Neural progenitor cell (in vitro differentiated cells): ENCODE data around the gene MAP2. TPM values are rescaled to one million over a fixed set of nuclear protein-coding genes. Genes with fewer than 3 reads are reported as not detected.

Experiments used
- DNase-seq: peaks from one replicate; pipeline ENCODE4 v3.0.0-alpha.2; 2016; ENCODE audit warnings: low spot score
- H2AFZ ChIP-seq: fragments of 200-600 bp; sonication (generic); replicated peaks from 2 replicates; pipeline ENCODE4 v1.6.1; 2016; ENCODE audit warnings: antibody characterized with exemption
- H3F3A ChIP-seq: fragments of 200-600 bp; sonication (generic); 2 replicates; pipeline ENCODE4 v1.6.1; 2016; ENCODE audit warnings: antibody characterized with exemption, low read depth
- H3K27ac ChIP-seq: fragments of 200-600 bp; sonication (generic); 2 replicates; pipeline ENCODE4 v1.5.1; 2016; ENCODE audit warnings: mild to moderate bottlenecking
- H3K27me3 ChIP-seq: fragments of 200-600 bp; sonication (generic); 2 replicates; pipeline ENCODE4 v1.6.1; 2016; ENCODE audit warnings: mild to moderate bottlenecking, moderate library complexity
- H3K36me3 ChIP-seq: fragments of 200-600 bp; sonication (generic); 2 replicates; pipeline ENCODE4 v1.5.1; 2016
- H3K4me1 ChIP-seq: fragments of 200-600 bp; sonication (generic); 2 replicates; pipeline ENCODE4 v1.6.1; 2016; ENCODE audit warnings: mixed run types
- H3K4me2 ChIP-seq: fragments of 200-600 bp; sonication (generic); 2 replicates; pipeline ENCODE4 v1.6.1; 2016
- H3K4me3 ChIP-seq: fragments of 200-600 bp; sonication (generic); 2 replicates; pipeline ENCODE4 v1.5.1; 2016
- H3K79me2 ChIP-seq: fragments of 200-600 bp; sonication (generic); 2 replicates; pipeline ENCODE4 v1.6.1; 2016; ENCODE audit warnings: low read depth
- H3K9ac ChIP-seq: fragments of 200-600 bp; sonication (generic); 2 replicates; pipeline ENCODE4 v1.6.1; 2016
- H3K9me3 ChIP-seq: fragments of 200-600 bp; sonication (generic); 2 replicates; pipeline ENCODE4 v1.5.1; 2016; ENCODE audit warnings: low read depth
- H4K20me1 ChIP-seq: fragments of 200-600 bp; sonication (generic); 2 replicates; pipeline ENCODE4 v1.6.1; 2016; ENCODE audit warnings: low read depth
- H3K27ac Mint-ChIP-seq: 3 replicates; pipeline ENCODE4 v1.8.0; 2021; ENCODE audit warnings: mixed read lengths
- H3K27me3 Mint-ChIP-seq: 2 replicates; pipeline ENCODE4 v1.8.0; 2022; ENCODE audit warnings: low read depth, mild to moderate bottlenecking, inconsistent platforms, moderate library complexity, mixed read lengths; ENCODE audit not compliant: insufficient read depth
- H3K36me3 Mint-ChIP-seq: 3 replicates; pipeline ENCODE4 v1.8.0; 2021; ENCODE audit warnings: mixed read lengths
- H3K4me1 Mint-ChIP-seq: 3 replicates; pipeline ENCODE4 v1.8.0; 2021; ENCODE audit warnings: mixed read lengths
- H3K4me3 Mint-ChIP-seq: 3 replicates; pipeline ENCODE4 v1.8.0; 2021; ENCODE audit warnings: mild to moderate bottlenecking, moderate library complexity, mixed read lengths
- H3K9me3 Mint-ChIP-seq: 3 replicates; pipeline ENCODE4 v1.8.0; 2020; ENCODE audit warnings: mixed read lengths
- CTCF ChIP-seq: fragments of 200-600 bp; sonication (generic); IDR thresholded peaks from 2 replicates; pipeline ENCODE4 v1.5.1; 2017; ENCODE audit warnings: antibody characterized with exemption, mild to moderate bottlenecking
- EZH2 ChIP-seq: fragments of 200-600 bp; sonication (generic); IDR thresholded peaks from 2 replicates; pipeline ENCODE4 v1.6.1; 2017; ENCODE audit warnings: antibody characterized with exemption, mild to moderate bottlenecking, moderate library complexity
- EZH2phosphoT487 ChIP-seq: fragments of 200-600 bp; sonication (generic); IDR thresholded peaks from 2 replicates; pipeline ENCODE4 v1.6.1; 2017; ENCODE audit warnings: antibody characterized with exemption
- total RNA-seq: library from RNA; depleted of rRNA; stranded (reverse); fragments of >200 nt; gene quantifications from 2 replicates; pipeline ENCODE4 v1.2.3, GENCODE V29; 2015; ENCODE audit warnings: low replicate concordance

Gene MAP2
- total RNA-seq, 1 donor from 2014 or later = 102 TPM

- Histone ChIP-seq H3K36me3 (no peaks in the 10 kb centered on the region), H2AFZ (no peak overlapping the region), H3K4me3 (no peak overlapping the region), H3K27me3 (no peaks in the 10 kb centered on the region), H3K27ac (no peak overlapping the region), H3K9ac (no peak overlapping the region), H3K9me3 (no peaks in the 10 kb centered on the region), H3K4me2 (no peak overlapping the region), H3K4me1 (peaks cover 11% of the 10 kb centered on the region), H4K20me1 (no peaks in the 10 kb centered on the region), H3K79me2 (no peaks in the 10 kb centered on the region), H3F3A (no peaks in the 10 kb centered on the region)
- H3K36me3 Mint-ChIP-seq = peaks cover 18% of the 10 kb centered on the region
- no peak overlapping the region for H3K4me3 Mint-ChIP-seq
- H3K27me3 Mint-ChIP-seq = no peaks in the 10 kb centered on the region
- TF ChIP-seq CTCF = no peak
- TF ChIP-seq EZH2 = no peak
- no peak for TF ChIP-seq EZH2phosphoT487
- H3K9me3 Mint-ChIP-seq = no peaks in the 10 kb centered on the region
- no peak for DNase-seq
- H3K4me1 Mint-ChIP-seq = peaks cover 50% of the 10 kb centered on the region
- H3K27ac Mint-ChIP-seq = peak overlapping the region; percentile 72
These were observed 102.0 kb downstream of the MAP2 start for GRCh38 chr2:209525834-209526281.

- Histone ChIP-seq H3K27ac (no peak overlapping the region), H4K20me1 (no peaks in the 10 kb centered on the region), H2AFZ (no peak overlapping the region), H3K4me2 (no peak overlapping the region), H3K9ac (no peak overlapping the region), H3K27me3 (no peaks in the 10 kb centered on the region), H3F3A (no peaks in the 10 kb centered on the region), H3K9me3 (no peaks in the 10 kb centered on the region), H3K4me1 (peaks cover 11% of the 10 kb centered on the region), H3K79me2 (no peaks in the 10 kb centered on the region), H3K36me3 (no peaks in the 10 kb centered on the region), H3K4me3 (no peak overlapping the region)
- no peak overlapping the region for H3K4me3 Mint-ChIP-seq
- peaks cover 18% of the 10 kb centered on the region for H3K36me3 Mint-ChIP-seq
- H3K27me3 Mint-ChIP-seq = no peaks in the 10 kb centered on the region
- H3K9me3 Mint-ChIP-seq = no peaks in the 10 kb centered on the region
- peak overlapping the region; percentile 7 for H3K27ac Mint-ChIP-seq
- TF ChIP-seq EZH2 (no peak), EZH2phosphoT487 (no peak), CTCF (no peak)
- peaks cover 45% of the 10 kb centered on the region for H3K4me1 Mint-ChIP-seq
- DNase-seq = no peak
These were observed 102.7 kb downstream of the MAP2 start for GRCh38 chr2:209526561-209526960.

- no peaks in the 10 kb centered on the region for H3K27me3 Mint-ChIP-seq
These were observed 105.7 kb downstream of the MAP2 start for GRCh38 chr2:209529579-209529978.

More at GRCh38 chr2:209529579-209529978, 105.7 kb downstream of the MAP2 start:
- H3K4me3 ChIP-seq = no peak overlapping the region
- H3K9ac ChIP-seq = no peak overlapping the region
- no peaks in the 10 kb centered on the region for H4K20me1 ChIP-seq
- no peak overlapping the region for H3K27ac ChIP-seq
- Mint-ChIP-seq H3K36me3 (peaks cover 33% of the 10 kb centered on the region), H3K4me1 (peaks cover 21% of the 10 kb centered on the region), H3K9me3 (no peaks in the 10 kb centered on the region), H3K4me3 (no peak overlapping the region), H3K27ac (no peak overlapping the region)
- H3K27me3 ChIP-seq = no peaks in the 10 kb centered on the region
- no peaks in the 10 kb centered on the region for H3K36me3 ChIP-seq
- H3K79me2 ChIP-seq = no peaks in the 10 kb centered on the region
- H3K9me3 ChIP-seq = no peaks in the 10 kb centered on the region
- no peaks in the 10 kb centered on the region for H3F3A ChIP-seq
- H3K4me2 ChIP-seq = no peak overlapping the region
- H3K4me1 ChIP-seq = no peaks in the 10 kb centered on the region
- no peak for DNase-seq
- H2AFZ ChIP-seq = no peak overlapping the region
- no peak for TF ChIP-seq CTCF
- no peak for TF ChIP-seq EZH2
- TF ChIP-seq EZH2phosphoT487 = no peak
